DLD1 (cell line): ENCODE measurements around the gene ZNF813.

Experiments used
- in situ Hi-C: cut with HindIII; loops from 2 replicates; pipeline ENCODE4 v1.10.0; 2017; ENCODE audit warnings: low sequenced_read_pairs

The ZNF813 gene

DNA sequence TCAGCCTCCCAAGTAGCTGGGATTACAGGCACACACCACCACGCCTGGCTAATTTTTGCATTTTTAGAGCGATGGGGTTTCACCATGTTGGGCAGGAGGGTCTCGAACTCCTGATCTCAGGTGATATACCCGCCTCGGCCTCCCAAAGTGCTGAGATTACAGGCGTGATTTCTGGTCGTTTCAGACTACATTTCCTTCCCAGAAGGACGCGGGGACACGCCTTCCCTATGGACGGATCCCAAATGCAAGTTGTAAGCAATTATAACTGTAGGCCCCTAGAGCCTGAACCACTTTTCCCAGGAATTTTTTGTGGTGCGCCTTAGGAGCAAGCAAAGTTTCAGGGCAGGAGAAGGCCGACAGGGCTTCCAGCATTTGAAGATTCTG is 52.6 kb downstream of the ZNF813 start:
- in situ Hi-C loops: no loop called here

DNA sequence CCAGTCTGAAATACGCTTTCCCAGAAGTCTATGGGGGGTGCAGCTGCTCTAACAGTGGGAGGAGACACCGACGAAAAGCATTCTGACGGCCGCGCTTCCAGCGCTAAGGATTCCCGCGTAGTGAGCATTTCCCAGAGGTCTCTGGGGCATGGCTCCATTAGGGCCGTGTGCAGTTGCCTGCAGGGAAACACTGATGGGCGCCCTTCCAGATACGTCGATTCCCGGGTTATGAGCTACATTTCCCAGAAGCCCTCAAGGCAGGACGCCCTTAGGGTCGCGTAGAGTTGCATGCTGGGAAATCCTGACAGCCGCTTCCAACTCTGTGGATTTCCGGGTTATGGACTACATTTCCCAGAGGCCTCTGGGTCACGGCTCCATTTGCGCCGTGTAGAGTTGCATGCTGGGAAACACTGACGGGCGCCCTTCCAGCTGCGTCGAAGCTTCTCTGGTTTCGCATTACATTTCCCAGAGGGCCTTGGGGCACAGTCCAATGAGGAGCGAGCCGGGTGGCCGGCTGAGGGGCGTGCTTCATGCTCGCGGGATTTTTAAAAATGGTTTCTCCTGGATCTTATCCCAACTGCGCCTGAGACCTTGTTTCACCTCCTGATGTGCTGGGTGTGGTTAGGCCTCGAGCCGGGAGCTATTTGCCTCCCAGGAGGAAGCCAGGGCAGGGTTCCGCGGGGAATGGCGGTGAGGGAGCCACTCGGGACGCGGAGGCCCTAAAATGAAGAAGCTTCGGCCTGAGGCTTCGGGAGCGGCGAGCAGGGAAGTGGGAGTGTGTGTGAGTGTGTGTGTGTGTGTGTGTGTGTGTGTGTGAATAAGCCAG is 53.2 kb downstream of the ZNF813 start:
- in situ Hi-C loops: no loop called here

DNA sequence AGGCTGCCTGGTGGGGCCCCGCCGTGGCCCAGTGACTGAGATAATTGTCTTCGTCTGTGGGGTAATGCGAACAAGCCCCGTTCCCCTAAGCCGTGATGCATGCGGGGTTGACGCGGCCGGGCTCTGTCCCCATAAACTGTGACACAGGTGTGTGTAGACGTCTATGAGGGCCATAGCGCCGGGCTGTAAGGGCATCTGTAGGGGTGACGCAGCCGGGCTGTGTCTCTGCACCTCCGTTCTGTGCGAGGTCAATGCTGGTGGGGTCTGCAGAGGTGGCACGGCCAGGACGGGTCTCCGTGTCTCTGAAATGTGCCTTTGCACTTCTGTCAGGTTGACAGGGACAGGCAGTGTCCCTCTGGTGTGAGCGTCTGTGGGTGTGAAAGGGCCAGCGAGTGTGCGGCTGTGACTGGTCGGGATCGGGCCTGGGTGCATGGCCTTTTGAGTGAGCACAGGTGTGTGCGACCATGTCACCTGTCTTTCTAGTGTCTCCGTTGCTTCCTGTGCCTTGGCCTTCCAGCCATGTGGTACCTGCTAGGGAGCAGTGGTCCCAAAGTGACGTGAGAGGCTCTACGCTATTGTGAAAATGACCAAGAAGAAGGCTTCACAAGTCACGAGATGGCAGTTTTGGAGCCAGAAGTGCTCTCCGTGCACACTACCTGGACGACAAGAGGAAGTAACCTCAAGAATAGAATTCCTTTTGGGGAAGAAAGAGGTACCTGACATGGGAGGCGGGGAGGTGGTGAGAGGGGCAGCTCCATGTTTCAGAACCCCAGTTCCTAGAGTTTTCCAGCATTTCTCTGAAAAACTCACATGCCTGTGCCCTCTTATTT is 54.1 kb downstream of the ZNF813 start:
- in situ Hi-C loops: no loop called here

DNA sequence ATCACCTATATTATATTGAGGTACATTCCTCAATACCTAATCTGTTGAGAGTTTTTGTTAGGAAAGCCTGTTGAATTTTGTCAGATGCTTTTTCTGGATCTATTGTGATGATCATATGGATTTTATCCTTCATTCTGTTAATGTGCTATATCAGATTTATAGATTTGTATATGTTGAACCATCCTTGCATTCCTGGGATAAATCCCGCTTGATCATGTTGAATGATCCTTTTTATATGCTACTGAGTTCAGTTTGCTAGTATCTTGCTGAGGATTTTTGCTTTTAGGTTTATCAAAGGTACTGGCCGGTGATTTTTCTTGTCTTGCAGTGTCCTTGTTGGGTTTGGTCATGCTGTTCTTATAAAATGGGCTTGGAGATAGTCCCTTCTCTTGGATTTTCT is 58.4 kb downstream of the ZNF813 start:
- in situ Hi-C loops: no loop called here

DNA sequence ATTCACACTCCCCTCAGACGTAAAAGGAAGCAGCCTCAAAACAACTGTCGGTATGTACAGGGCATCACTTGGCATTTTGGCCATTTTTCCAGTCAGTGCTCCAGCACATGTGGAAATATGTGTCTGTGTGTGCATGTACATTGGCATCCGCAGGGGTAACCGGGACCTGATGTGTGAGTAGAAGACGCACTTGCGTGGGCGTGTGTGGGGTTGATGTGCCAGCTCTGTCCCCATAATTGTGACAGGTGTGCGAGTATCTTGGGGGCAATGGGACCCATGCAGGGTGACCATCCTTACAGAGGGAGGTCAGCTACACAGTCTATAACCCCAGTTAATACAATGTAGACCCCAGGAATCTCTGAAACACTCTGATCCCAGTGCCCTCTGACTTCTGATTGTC is 63.1 kb downstream of the ZNF813 start:
- in situ Hi-C loops: no loop called here

DNA sequence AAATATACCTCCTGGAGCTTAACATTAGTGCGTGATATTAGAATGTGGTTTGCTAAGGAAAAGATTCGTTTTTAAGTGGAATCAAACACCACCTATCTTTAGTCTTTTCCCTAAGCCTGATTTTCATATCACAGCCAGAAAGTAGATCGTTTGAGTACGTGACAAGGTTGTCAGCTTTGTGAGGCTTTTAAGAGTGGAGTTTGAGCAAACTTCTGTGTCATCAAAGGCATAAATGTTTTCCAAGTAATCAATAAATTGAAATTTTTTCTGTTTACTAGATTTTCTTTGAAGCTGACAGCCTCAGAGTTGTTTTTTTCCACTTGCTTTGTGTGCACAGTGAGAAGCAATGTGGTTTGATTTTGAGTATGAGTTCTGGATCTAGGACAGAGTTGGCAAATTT is 63.9 kb downstream of the ZNF813 start:
- in situ Hi-C loops: no loop called here

DNA sequence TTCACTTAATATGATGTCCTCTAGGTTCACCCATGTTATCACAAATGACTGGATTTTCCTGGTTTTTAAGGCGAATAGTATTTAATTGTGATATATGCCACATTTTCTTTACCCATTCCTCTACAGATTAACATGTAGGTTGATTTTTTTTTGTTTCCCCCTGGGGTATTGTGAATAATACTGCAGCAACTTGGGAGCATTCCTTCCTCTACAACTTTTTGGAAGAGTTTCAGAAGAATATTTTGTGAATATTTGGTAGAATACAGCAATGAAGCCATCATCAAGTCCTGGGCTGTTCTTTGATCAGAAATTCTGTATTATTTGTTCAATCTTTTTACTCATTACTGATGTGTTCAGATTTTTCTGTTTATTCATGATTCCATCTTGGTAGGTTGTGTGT is 64.8 kb downstream of the ZNF813 start:
- in situ Hi-C loops: no loop called here

DNA sequence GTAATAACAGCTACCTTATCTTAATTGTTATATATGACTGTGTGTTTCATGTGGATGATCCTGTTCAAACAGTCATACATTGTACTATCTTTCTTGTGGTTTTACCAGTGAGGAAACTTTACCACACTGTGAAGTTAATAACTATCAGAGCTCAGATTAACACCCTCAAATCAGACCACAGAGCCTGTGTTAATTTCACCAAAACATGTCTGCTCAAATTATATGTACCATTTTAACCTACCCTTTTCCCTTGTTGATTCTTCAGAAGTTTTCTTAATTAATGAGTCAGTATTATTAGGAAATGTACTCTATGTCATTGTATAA is 68.7 kb downstream of the ZNF813 start:
- in situ Hi-C loops: no loop called here

DNA sequence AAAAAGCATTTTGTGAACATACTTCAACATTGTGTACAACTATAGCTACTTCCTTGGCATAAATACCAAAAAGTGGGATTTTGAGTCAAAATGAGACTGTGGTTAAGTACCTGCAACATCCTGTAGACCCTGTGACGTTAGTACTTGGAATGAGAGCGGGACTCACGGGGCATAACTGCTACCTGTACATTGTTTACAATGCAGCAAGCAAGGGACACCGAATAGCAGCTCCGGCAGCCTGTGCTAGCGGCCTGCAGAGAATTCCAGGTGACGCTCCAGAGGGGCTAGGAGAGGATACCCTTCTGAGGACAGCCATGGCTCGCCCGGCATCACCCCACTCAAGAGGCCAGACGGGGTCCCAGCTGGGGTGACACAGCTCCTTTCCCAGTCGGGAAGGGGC is 69.6 kb downstream of the ZNF813 start:
- in situ Hi-C loops: no loop called here

DNA sequence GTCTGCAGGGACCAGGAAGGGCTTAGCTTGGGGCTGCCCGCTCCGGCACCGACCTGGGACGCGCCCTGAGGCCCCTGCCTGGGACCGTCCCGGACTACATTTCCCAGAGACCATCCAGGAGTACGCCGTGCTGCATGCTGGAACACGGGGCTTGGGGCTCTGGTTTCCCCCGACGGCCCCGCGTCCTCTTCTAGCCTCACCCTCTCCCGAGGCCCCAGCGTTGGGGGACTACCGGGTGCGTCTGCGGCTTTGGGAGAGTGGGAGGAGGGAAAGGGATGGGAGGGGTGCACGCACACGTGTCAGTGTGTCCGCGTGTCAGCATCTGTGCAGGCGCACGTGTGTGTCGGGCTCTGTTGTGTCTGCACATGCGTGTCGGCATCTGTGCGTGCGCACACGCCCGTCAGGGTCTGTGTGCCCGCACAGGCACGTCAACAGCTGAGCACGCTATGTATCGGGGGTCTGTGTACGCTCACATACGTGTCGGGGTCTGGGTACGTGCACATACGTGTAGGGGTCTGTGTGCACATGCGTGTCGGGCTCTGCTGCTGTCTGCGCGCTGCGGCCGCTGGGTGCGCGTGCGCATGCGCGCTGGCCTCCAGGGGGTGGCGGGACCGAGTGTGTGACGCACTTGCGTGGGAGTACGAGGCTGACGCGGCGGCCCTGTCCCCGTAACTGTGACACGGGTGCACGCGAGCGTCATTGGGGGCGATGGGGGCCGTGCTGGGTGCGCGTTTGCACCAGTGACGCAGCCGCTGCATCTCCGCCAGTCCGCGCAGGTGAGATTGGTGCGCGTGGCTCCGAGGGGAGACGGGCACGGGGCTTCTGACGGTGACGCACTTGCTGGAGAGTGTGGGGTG is 70.2 kb downstream of the ZNF813 start, which contains the start of gene ZNF331:
ZNF331 (plus strand) TSS at position 625 of the 857 bp plus-strand sequence. CDS start 31,232 bp downstream, outside the sequence.
- in situ Hi-C loops: no loop called here

DNA sequence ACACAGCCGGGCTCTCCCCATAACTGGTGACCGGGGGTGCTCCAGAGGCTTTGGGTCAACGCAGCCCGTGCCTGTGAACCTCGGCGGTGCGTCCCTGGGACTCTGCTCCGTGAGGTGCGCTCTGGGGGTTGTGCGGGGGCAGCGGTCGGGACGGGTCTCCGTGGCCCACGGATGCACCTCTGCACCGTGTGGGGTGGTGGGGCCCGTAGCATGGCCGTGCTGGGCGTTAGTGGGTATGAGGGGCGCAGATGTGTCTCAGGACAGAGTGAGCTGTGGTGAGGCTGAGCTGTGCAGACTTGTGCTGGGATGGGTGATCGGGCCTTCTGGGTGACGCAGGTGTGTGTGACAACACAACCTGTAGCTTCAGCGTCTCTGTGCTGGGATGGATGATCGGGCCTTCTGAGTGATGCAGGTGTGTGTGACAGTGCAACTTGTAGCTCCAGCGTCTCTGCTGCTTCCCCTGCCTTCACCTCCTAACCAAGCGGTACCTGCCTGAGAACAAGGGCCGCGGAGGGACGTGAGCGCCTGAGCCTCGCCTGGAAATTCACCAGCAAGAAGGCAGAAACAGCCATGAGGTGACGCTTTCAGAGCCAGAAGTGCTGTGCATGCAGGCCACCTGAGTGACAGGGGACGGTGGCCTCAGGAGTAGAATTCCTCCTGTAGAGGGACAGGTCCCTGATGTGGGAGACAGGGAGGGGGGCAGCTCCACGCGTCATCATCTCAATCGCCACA is 71.0 kb downstream of the ZNF813 start:
- in situ Hi-C loops: no loop called here

DNA sequence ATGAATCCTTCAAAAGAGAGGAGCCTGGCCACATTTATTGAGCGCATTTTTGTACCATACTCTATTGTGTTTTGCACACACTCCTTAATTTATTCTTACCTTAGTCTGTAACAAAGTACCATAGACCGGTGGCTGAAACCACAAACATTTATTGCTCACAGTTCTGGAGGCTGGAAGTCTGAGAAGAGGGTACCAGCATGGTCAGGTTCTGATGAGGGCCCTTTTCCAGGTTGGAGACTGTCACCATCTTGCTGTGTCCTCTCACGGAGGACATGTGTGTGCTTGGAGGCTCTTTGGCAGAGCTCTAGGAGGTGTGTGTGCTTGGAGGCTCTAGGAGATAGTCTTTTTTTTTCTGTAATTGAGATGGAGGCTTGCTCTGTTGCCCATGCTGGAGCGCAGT is 72.6 kb downstream of the ZNF813 start:
- in situ Hi-C loops: no loop called here

DNA sequence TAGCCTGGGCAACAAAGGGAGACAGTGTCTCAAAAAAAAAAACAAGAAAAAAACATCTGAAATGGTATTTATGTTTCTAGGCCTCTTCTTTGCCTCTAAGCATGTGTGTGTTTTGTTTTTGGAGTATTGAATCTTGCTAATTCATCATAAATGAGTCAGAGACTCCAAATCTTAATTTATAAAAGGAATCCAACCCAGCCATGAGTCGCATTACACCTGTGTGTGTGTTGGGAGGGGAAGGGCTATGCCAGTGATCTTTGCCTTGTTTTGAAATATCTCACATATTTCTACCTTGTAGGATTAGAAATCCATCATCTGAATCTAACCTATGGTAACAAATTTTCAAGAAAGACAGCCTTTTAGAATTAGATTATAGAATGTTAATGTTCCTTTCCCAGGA is 74.4 kb downstream of the ZNF813 start:
- in situ Hi-C loops: no loop called here

DNA sequence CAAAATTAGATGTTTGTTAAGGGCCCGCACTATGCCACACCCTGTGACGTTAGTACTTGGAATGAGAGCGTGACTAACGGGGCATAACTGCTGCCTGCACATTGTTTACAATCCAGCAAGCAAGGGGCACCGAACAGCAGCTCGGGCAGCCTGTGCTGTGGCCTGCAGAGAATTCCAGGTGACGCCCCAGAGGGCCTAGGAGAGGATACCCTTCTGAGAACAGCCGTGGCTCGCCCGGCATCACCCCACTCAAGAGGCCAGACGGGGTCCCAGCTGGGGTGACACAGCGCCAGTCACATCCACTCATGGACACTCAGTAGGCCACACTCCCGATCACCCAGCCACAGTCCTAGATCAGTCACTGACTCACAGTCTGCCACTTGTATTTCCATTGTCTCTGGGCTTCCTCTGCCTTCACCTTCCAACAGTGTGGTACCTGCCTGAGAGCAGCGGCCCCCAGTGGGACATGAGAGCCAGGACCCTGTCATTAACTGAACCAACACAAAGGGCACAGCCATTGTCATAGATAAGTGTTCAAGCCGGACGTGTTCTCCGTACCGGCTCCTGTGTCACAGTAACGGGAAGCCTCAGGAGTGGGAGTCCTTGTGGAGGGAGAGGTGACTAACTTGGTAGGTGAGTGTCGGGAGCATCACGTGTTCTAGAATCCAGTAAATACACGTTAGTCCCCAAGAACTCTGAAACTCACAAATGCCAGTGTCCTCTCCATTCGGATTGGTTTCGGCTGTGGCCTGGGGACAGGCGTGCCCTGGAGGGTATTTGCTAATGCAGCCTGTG is 77.9 kb downstream of the ZNF813 start:
- in situ Hi-C loops: no loop called here
